BJ (cell line): ENCODE data around the gene FBXO22. TPM values are rescaled to one million over a fixed set of nuclear protein-coding genes. Genes with fewer than 3 reads are reported as not detected.

ENCODE experiments used
- CTCF ChIA-PET: fragments of 350-600 bp; formaldehyde crosslinking; extraction: SDS; loops from one replicate; lab custom pipeline; 2021; ENCODE audit warnings: antibody characterized with exemption, inconsistent platforms; lab: Yijun Ruan, JAX
- POLR2A ChIA-PET: fragments of 300-600 bp; sonication (Branson Sonifier 250); formaldehyde crosslinking; extraction: SDS; loops from one replicate; lab custom pipeline; 2021; ENCODE audit warnings: antibody characterized with exemption; lab: Charles Lee
- DNase-seq: peaks from one replicate; pipeline ENCODE4 v3.0.0-alpha.2; 2011; ENCODE audit warnings: low read depth
- H3K27me3 ChIP-seq: 2 replicates; pipeline ENCODE4 v1.6.0; 2011; ENCODE audit warnings: low read length; ENCODE audit not compliant: control insufficient read depth, insufficient read depth
- H3K36me3 ChIP-seq: 2 replicates; pipeline ENCODE4 v1.5.1; 2011; ENCODE audit warnings: low read length; ENCODE audit not compliant: control insufficient read depth, insufficient read depth
- H3K4me3 ChIP-seq: 2 replicates; pipeline ENCODE4 v1.5.1; 2011; ENCODE audit warnings: low read depth, mild to moderate bottlenecking, control low read depth, low read length
- CTCF ChIP-seq: IDR thresholded peaks from 2 replicates; pipeline ENCODE4 v1.5.1; 2011; ENCODE audit warnings: low read depth, mild to moderate bottlenecking, control low read depth, inconsistent platforms, low read length, moderate library complexity; ENCODE audit not compliant: insufficient read depth
- polyA plus RNA-seq: library from polyadenylated mRNA; depleted of rRNA; stranded (reverse); fragments of >200 nt; gene quantifications from 2 replicates; pipeline ENCODE4 v1.2.3, GENCODE V29; 2011

FBXO22 gene
- polyA plus RNA-seq, 1 experiment: 31.8 TPM

- ChIA-PET CTCF (interaction anchor here (1.6 to 2.1 kb wide), 3 partner anchors 114 to 134 kb away, joined by 3 to 6 read pairs (median 4); no protein-coding TSS in a partner anchor), POLR2A (no interaction called here)
- Histone ChIP-seq H3K27me3 (no peaks in the 10 kb centered on the region), H3K36me3 (no peaks in the 10 kb centered on the region), H3K4me3 (no peak overlapping the region)
- DNase-seq: no peak
- TF ChIP-seq CTCF: no peak
These were observed 20.9 kb downstream of the FBXO22 start for GRCh38 chr15:75924576-75924975.

GRCh38 chr15:75925440-75925839 is 21.8 kb downstream of the FBXO22 start:
- ChIA-PET CTCF (interaction anchor here (1.6 to 2.0 kb wide), 3 partner anchors 123 to 223 kb away, joined by 3 to 4 read pairs (median 4); no protein-coding TSS in a partner anchor), POLR2A (interaction anchor here (0.6 kb wide), 1 partner anchor 521 kb away, joined by 3 read pairs; no protein-coding TSS in a partner anchor)
- TF ChIP-seq CTCF: no peak
- Histone ChIP-seq H3K36me3 (no peaks in the 10 kb centered on the region), H3K4me3 (no peak overlapping the region), H3K27me3 (no peaks in the 10 kb centered on the region)
- DNase-seq: no peak

DNA sequence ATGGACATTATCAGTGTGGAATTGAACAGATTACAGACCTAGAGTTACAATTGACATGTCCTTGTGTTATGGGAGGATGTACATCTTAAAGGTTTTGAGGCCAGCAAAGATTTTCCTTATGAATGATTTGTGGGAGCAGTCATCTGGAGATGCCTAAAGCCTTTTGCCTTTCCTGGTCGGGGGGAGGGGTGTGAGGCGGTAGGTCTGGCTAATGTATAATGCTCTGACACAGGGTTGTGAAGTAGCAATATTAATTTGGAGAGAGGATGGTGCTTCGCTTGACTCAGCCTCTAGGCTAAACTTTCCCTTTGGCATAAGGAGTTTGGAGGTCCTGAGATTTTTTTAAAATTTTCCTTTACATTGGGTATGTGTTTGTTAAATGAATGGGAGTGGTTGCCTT is 23.3 kb downstream of the FBXO22 start:
- no peaks in the 10 kb centered on the region for H3K27me3 ChIP-seq
- no peak overlapping the region for H3K4me3 ChIP-seq
- DNase-seq: no peak
- POLR2A ChIA-PET: no interaction called here
- CTCF ChIA-PET: interaction anchor here (0.9 kb wide), 1 partner anchor 212 kb away, joined by 3 read pairs; no protein-coding TSS in a partner anchor
- TF ChIP-seq CTCF: no peak
- H3K36me3 ChIP-seq: no peaks in the 10 kb centered on the region

DNA sequence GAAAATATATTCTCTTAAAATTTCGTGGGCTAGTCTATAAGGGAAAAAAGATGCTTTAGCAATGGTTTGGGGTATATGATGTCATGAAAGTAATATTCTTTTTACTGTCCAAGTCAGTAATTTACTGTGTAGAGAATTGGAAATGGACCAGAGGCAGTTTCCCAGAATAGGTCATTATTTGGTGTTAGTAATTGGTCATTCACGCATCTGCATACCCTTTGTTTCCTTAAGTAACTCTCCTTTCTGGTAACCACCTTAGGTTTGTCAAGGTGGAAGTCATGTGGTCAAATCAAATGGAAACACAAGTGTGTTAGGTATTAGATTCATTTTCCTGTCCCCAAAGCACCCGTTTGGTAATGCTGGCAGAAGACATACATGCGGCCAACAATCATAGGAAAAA is 23.9 kb downstream of the FBXO22 start:
- POLR2A ChIA-PET: no interaction called here
- TF ChIP-seq CTCF: no peak
- no peaks in the 10 kb centered on the region for H3K27me3 ChIP-seq

DNA sequence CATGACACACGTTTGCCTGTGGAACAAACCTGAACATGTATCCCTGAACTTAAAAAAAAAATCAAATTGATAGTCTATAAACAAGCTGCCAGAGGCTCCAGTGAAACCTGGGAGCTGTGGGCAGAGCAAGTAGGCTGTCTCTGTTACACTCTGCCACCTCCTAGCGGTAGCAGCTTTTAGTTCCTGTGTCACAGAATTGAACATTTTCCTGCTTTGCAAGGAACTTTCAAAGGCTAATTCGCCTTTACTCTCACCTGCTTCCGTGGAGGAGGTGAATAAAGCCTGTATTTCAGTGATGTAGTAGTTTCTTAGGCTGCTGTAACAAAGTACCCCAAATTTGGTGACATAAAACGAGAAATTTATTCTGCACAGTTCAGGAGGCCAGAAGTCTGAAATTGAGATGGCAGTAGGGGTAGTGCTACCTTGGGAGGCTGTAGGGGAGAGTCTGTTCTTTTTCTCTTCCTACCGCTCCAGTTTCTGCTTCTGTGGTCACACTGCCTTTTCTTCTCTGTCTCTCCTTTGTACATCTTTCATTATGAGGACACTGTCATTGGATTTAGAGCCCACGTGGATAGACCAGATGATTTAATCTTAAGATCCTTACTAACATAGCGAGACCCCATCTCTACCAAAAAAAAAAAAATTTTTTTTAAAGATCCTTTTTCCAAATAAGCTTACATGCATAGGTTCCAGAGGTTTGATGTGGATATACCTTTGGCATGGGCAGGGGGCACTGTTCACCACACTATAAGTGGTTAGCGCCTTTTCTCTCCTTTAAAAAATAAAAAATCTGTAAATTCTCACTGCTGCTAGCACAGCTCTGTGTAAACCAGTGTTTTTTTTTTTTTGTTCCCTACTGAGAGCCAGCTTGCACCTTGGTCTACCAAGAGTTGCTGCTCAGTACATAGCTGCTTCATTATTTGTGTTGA is 25.3 kb downstream of the FBXO22 start:
- Histone ChIP-seq H3K4me3 (no peak overlapping the region), H3K36me3 (peaks cover under 1% of the 10 kb centered on the region; the same call in 1 of the 2 replicates), H3K27me3 (no peaks in the 10 kb centered on the region)
- TF ChIP-seq CTCF: peak; percentile 52
- ChIA-PET CTCF (interaction anchor here (0.6 to 1.8 kb wide), 7 partner anchors 11 to 221 kb away, joined by 3 to 9 read pairs (median 4); no protein-coding TSS in a partner anchor), POLR2A (no interaction called here)
- DNase-seq: no peak

More for the DNA sequence above, 23.9 kb downstream of the FBXO22 start:
- Histone ChIP-seq H3K36me3 (no peaks in the 10 kb centered on the region), H3K4me3 (no peak overlapping the region)
- no peak for DNase-seq
- CTCF ChIA-PET: interaction anchor here (0.9 kb wide), 1 partner anchor 211 kb away, joined by 3 read pairs; no protein-coding TSS in a partner anchor
